Trophoblast cell (in vitro differentiated cells and primary cell): ENCODE measurements around the gene CLPTM1L.
"Not testable (repeated sequence)": the region's sequence is repeated elsewhere in the genome, so short reads cannot be mapped to it uniquely, and the experiment has no call there.

Source experiments
- DNase-seq, 2 donors: peaks; one replicate each; pipeline ENCODE4 v3.0.0-alpha.2; 2016
- H2AFZ ChIP-seq: 2 replicates; pipeline ENCODE4 v1.6.1; 2013; ENCODE audit warnings: low read length, moderate library complexity, mild to moderate bottlenecking; ENCODE audit not compliant: insufficient read depth, poor library complexity
- H2AK5ac ChIP-seq: 2 replicates; pipeline ENCODE4 v1.6.1; 2013; ENCODE audit warnings: mild to moderate bottlenecking, low read length
- H2BK120ac ChIP-seq: 2 replicates; pipeline ENCODE4 v1.6.1; 2013; ENCODE audit warnings: low read length, mild to moderate bottlenecking, moderate library complexity; ENCODE audit not compliant: insufficient read depth, poor library complexity
- H2BK12ac ChIP-seq: 2 replicates; pipeline ENCODE4 v1.6.1; 2013; ENCODE audit warnings: mild to moderate bottlenecking, low read length, moderate library complexity
- H2BK5ac ChIP-seq: 2 replicates; pipeline ENCODE4 v1.6.1; 2013; ENCODE audit warnings: low read length, low read depth, moderate library complexity, mild to moderate bottlenecking; ENCODE audit not compliant: poor library complexity
- H3K14ac ChIP-seq: 2 replicates; pipeline ENCODE4 v1.6.1; 2013; ENCODE audit warnings: mild to moderate bottlenecking, low read length
- H3K18ac ChIP-seq: 2 replicates; pipeline ENCODE4 v1.6.1; 2013; ENCODE audit warnings: mild to moderate bottlenecking, low read length
- H3K23ac ChIP-seq: 2 replicates; pipeline ENCODE4 v1.6.1; 2013; ENCODE audit warnings: low read length
- H3K27ac ChIP-seq: 2 replicates; pipeline ENCODE4 v1.5.1; 2013; ENCODE audit warnings: low read depth, mild to moderate bottlenecking, inconsistent platforms, low read length, moderate library complexity
- H3K27me3 ChIP-seq: 2 replicates; pipeline ENCODE4 v1.6.1; 2013; ENCODE audit warnings: inconsistent platforms, mild to moderate bottlenecking, low read length, moderate library complexity; ENCODE audit not compliant: insufficient read depth
- H3K36me3 ChIP-seq, 2 experiments: 1 replicate in 1 of 2; 2 replicates in 1 of 2; pipeline ENCODE4 v1.6.1; 2013; ENCODE audit warnings: low read length in 2 of 2, mild to moderate bottlenecking in 2 of 2, moderate library complexity in 1 of 2; ENCODE audit not compliant: insufficient read depth in 2 of 2, control insufficient read depth in 1 of 2
- H3K4ac ChIP-seq: 2 replicates; pipeline ENCODE4 v1.6.1; 2013; ENCODE audit warnings: low read depth, mild to moderate bottlenecking, low read length, moderate library complexity
- H3K4me1 ChIP-seq, 2 experiments: 1 replicate in 1 of 2; 2 replicates in 1 of 2; pipeline ENCODE4 v1.6.1; 2013; ENCODE audit warnings: low read length in 2 of 2, mild to moderate bottlenecking in 2 of 2, moderate library complexity in 1 of 2; ENCODE audit not compliant: insufficient read depth in 2 of 2, control insufficient read depth in 1 of 2
- H3K4me2 ChIP-seq: 2 replicates; pipeline ENCODE4 v1.6.1; 2013; ENCODE audit warnings: inconsistent platforms, mild to moderate bottlenecking, low read length, moderate library complexity
- H3K4me3 ChIP-seq: 2 replicates; pipeline ENCODE4 v1.5.1; 2013; ENCODE audit warnings: mild to moderate bottlenecking, low read depth, low read length, inconsistent platforms
- H3K79me1 ChIP-seq: one replicate; pipeline ENCODE4 v1.6.1; 2013; ENCODE audit warnings: low read length
- H3K79me2 ChIP-seq: 2 replicates; pipeline ENCODE4 v1.6.1; 2013; ENCODE audit warnings: low read length, mild to moderate bottlenecking; ENCODE audit not compliant: control insufficient read depth, insufficient read depth, poor library complexity
- H3K9ac ChIP-seq: 2 replicates; pipeline ENCODE4 v1.6.1; 2013; ENCODE audit warnings: mild to moderate bottlenecking, low read length
- H3K9me3 ChIP-seq: 2 replicates; pipeline ENCODE4 v1.6.1; 2013; ENCODE audit warnings: low read depth, mild to moderate bottlenecking, control low read depth, inconsistent platforms, low read length; ENCODE audit not compliant: insufficient read depth
- H4K12ac ChIP-seq: 2 replicates; pipeline ENCODE4 v1.6.1; 2013; ENCODE audit warnings: low read depth, mild to moderate bottlenecking, low read length, moderate library complexity
- H4K8ac ChIP-seq: 2 replicates; pipeline ENCODE4 v1.6.1; 2013; ENCODE audit warnings: low read depth, mild to moderate bottlenecking, low read length, moderate library complexity
- H4K91ac ChIP-seq: one replicate; pipeline ENCODE4 v1.6.1; 2013; ENCODE audit warnings: low read depth, mild to moderate bottlenecking, low read length, moderate library complexity
- WGBS: extraction: QIAGEN DNeasy Blood & Tissue Kit; methylation state at CpG from one replicate; pipeline ENCODE4 v1.1.7; 2013; ENCODE audit warnings: missing lambda C conversion rate; ENCODE audit not compliant: insufficient read length, insufficient coverage; ENCODE audit errors: extremely low coverage; 5-methylcytosine and 5-hydroxymethylcytosine counted together

The CLPTM1L gene

GRCh38 chr5:1292139-1292538 is 52.8 kb downstream of the CLPTM1L start:
- DNase-seq, result no peak
- H3K4me3 ChIP-seq, result no peak overlapping the region
- H3K4me2 ChIP-seq, result no peak overlapping the region
- H2BK12ac ChIP-seq, result no peak overlapping the region
- no peak overlapping the region for H3K27ac ChIP-seq
- H2AK5ac ChIP-seq, result no peak overlapping the region
- H4K91ac ChIP-seq, result no peak overlapping the region
- H3K79me2 ChIP-seq, result no peaks in the 10 kb centered on the region
- no peak overlapping the region for H4K8ac ChIP-seq
- no peak overlapping the region for H2BK5ac ChIP-seq
- H3K9me3 ChIP-seq, result peaks cover 9% of the 10 kb centered on the region
- H3K4me1 ChIP-seq, result peaks cover 8 to 12% of the 10 kb centered on the region in 2 experiments
- no peak overlapping the region for H3K18ac ChIP-seq
- WGBS, result no CpG with 5 or more reads among the region's 6 CpGs
- no peak overlapping the region for H3K14ac ChIP-seq
- no peak overlapping the region for H4K12ac ChIP-seq
- H3K23ac ChIP-seq, result no peak overlapping the region
- no peak overlapping the region for H2BK120ac ChIP-seq
- H3K79me1 ChIP-seq, result no peaks in the 10 kb centered on the region
- peaks cover 21% of the 10 kb centered on the region for H3K27me3 ChIP-seq
- H3K9ac ChIP-seq, result no peak overlapping the region
- no peak overlapping the region for H3K4ac ChIP-seq
- H3K36me3 ChIP-seq, result no peaks in the 10 kb centered on the region
- H2AFZ ChIP-seq, result no peak overlapping the region

GRCh38 chr5:1291611-1292080 is 53.3 kb downstream of the CLPTM1L start:
- Histone ChIP-seq H2BK5ac (no peak overlapping the region), H2BK12ac (no peak overlapping the region), H2BK120ac (no peak overlapping the region), H3K9me3 (peaks cover 9% of the 10 kb centered on the region), H3K4ac (no peak overlapping the region), H3K27me3 (peaks cover 21% of the 10 kb centered on the region), H3K23ac (no peak overlapping the region), H3K36me3 (no peaks in the 10 kb centered on the region), H3K14ac (no peak overlapping the region), H3K4me3 (no peak overlapping the region), H3K4me1 (peaks cover 8 to 12% of the 10 kb centered on the region in 2 experiments), H2AK5ac (no peak overlapping the region), H3K9ac (no peak overlapping the region), H3K4me2 (no peak overlapping the region), H2AFZ (no peak overlapping the region), H4K12ac (no peak overlapping the region), H4K8ac (no peak overlapping the region), H3K18ac (no peak overlapping the region), H3K27ac (no peak overlapping the region), H4K91ac (no peak overlapping the region), H3K79me1 (no peaks in the 10 kb centered on the region), H3K79me2 (no peaks in the 10 kb centered on the region)
- WGBS, result no CpG with 5 or more reads among the region's 24 CpGs
- no peak for DNase-seq

- H3K79me2 ChIP-seq, H3K4me3 ChIP-seq, H2BK120ac ChIP-seq, H4K12ac ChIP-seq, H3K9me3 ChIP-seq, H3K79me1 ChIP-seq, H3K14ac ChIP-seq, H2AK5ac ChIP-seq, H2AFZ ChIP-seq, H3K9ac ChIP-seq, DNase-seq, H2BK12ac ChIP-seq, H4K91ac ChIP-seq, H2BK5ac ChIP-seq, H3K18ac ChIP-seq, H3K27ac ChIP-seq, H4K8ac ChIP-seq, H3K23ac ChIP-seq, H3K4ac ChIP-seq, H3K36me3 ChIP-seq, H3K4me2 ChIP-seq: not testable (repeated sequence)
- peaks cover 8 to 12% of the 10 kb centered on the region in 2 experiments for H3K4me1 ChIP-seq
- WGBS, result no CpG with 5 or more reads among the region's 24 CpGs
- H3K27me3 ChIP-seq, result peaks cover 18% of the 10 kb centered on the region
Observed at GRCh38 chr5:1290956-1291355, 53.9 kb downstream of the CLPTM1L start.

- H3K4ac ChIP-seq, H3K9ac ChIP-seq, H3K36me3 ChIP-seq, H3K4me1 ChIP-seq, H3K14ac ChIP-seq, DNase-seq, H3K4me2 ChIP-seq, H2BK120ac ChIP-seq, H2BK5ac ChIP-seq, H3K23ac ChIP-seq, H3K27me3 ChIP-seq, H3K18ac ChIP-seq, H2AFZ ChIP-seq, H3K27ac ChIP-seq, H2BK12ac ChIP-seq, H4K91ac ChIP-seq, H3K79me1 ChIP-seq, H4K12ac ChIP-seq, H3K4me3 ChIP-seq, H4K8ac ChIP-seq, H3K9me3 ChIP-seq, H2AK5ac ChIP-seq, H3K79me2 ChIP-seq: not testable (repeated sequence)
- WGBS, result no CpG with 5 or more reads among the region's 32 CpGs
Observed at GRCh38 chr5:1289559-1289958, 55.3 kb downstream of the CLPTM1L start.
